ENCODE data around the gene PCDHB16.
"Not testable (repeated sequence)": the region's sequence is repeated elsewhere in the genome, so short reads cannot be mapped to it uniquely, and the experiment has no call there.

The PCDHB16 gene

DNA sequence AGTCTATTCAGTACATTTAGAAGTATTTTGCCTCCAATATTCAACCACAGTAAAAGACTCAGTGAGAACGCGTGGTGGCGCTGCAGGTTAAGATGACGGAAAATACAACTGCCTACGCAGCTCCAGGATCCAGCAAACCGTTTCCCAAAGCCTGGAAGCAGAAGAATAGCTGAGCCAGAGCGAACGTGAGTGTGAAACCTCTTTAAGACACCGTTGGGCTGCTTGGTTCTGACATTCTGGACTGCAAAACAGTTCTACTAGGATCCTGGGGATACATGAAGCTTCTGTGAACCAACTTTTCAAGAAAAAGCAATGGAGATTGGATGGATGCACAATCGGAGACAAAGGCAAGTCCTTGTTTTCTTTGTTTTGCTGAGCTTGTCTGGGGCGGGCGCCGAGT, at the start of gene PCDHB16:
Gene PCDHB16, plus strand, starts transcription at position 140 of the 400 bp plus-strand sequence. Its CDS starts 173 bp downstream, at position 313.
- no peak for DNase-seq

DNA sequence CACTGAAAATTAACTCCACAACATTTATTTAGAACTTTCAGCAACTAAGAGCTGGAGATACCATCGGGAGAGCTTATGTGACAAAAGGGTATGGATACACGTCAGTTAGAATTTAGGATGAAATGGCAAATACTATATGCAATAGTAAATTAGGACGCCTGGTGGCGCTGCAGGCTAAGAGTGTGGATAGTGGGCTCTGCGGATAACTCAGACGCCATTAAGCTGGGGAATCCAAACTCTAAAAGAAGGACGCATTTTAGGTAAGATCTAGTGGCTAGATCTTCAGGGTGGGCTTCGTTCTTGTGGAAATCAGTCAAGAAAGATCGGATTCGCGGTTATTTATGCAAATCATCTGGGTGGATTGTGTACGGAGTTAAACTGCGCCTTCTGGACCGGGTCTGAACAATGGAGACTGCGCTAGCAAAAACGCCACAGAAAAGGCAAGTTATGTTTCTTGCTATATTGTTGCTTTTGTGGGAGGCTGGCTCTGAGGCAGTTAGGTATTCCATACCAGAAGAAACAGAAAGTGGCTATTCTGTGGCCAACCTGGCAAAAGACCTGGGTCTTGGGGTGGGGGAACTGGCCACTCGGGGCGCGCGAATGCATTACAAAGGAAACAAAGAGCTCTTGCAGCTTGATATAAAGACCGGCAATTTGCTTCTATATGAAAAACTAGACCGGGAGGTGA, 47.0 kb upstream of the PCDHB16 start, which contains the start of gene PCDHB5:
Gene PCDHB5, plus strand, starts transcription at position 177 of the 688 bp plus-strand sequence. Its CDS starts 229 bp downstream, at position 406.
- DNase-seq: no peak

DNA sequence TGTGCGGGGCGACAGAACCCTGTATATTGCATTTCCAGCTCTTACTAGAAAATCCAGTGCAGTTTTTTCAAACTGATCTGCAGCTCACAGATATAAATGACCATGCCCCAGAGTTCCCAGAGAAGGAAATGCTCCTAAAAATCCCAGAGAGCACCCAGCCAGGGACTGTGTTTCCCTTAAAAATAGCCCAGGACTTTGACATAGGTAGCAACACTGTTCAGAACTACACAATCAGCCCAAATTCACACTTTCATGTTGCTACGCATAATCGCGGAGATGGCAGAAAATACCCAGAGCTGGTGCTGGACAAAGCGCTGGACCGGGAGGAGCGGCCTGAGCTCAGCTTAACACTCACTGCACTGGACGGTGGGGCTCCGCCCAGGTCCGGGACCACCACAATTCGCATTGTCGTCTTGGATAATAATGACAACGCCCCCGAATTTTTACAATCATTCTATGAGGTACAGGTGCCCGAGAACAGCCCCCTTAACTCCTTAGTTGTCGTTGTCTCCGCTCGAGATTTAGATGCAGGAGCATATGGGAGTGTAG, 46.4 kb upstream of the PCDHB16 start:
- no peak for DNase-seq

DNA sequence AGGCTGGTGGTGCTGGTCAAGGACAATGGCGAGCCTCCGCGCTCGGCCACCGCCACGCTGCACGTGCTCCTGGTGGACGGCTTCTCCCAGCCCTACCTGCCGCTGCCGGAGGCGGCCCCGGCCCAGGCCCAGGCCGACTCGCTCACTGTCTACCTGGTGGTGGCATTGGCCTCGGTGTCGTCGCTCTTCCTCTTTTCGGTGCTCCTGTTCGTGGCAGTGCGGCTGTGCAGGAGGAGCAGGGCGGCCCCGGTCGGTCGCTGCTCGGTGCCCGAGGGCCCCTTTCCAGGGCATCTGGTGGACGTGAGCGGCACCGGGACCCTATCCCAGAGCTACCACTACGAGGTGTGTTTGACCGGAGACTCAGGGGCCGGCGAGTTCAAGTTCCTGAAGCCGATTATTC, 44.8 kb upstream of the PCDHB16 start:
- not testable (repeated sequence) for DNase-seq

DNA sequence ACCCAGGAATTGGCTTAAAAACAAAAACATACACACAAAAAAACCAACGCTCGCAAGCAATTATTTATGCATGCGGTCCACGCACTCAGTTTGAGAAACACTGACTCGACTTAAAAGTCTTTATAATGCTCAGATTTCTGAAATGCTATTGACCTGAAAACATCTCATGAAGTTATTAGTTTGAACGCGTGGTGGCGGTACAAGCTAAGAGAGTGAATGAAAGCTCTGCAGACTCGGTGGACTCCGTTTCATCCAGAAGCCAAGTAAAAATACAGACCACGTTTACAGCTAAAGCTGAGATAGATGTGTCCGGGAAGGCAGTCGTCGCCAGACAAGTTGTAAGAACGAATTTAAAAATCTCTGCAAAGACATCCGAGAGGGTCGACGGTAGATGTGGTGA, 32.4 kb upstream of the PCDHB16 start, which contains the start of gene PCDHB6:
Gene PCDHB6, plus strand, starts transcription at position 246 of the 400 bp plus-strand sequence. CDS start 201 bp downstream, outside the sequence.
- no peak for DNase-seq

DNA sequence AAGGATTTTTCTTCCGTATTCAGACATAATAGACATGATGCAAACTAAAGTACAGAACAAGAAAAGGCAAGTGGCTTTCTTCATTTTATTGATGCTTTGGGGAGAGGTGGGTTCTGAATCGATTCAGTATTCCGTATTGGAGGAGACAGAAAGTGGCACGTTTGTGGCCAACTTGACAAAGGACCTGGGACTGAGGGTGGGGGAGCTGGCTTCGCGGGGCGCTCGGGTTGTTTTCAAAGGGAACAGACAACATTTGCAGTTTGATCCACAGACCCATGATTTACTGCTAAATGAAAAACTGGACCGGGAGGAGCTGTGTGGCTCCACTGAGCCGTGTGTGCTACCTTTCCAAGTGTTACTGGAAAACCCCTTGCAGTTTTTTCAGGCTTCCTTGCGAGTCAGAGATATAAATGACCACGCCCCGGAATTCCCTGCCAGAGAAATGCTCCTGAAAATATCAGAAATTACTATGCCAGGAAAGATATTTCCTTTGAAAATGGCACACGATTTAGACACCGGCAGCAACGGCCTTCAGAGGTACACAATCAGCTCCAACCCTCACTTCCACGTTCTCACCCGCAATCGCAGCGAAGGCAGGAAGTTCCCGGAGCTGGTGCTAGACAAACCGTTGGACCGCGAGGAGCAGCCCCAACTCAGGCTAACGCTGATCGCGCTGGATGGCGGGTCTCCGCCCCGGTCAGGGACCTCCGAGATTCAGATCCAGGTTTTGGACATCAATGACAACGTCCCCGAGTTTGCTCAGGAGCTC, 31.8 kb upstream of the PCDHB16 start:
- no peak for DNase-seq

DNA sequence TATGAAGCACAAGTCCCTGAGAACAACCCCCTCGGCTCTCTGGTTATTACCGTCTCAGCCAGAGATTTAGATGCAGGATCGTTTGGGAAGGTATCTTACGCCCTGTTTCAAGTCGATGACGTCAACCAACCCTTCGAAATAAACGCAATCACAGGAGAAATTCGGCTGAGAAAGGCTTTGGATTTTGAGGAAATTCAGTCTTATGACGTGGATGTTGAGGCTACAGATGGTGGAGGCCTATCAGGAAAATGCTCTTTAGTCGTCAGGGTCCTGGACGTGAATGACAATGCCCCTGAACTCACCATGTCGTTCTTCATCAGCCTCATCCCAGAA, 31.2 kb upstream of the PCDHB16 start:
- no peak for DNase-seq

DNA sequence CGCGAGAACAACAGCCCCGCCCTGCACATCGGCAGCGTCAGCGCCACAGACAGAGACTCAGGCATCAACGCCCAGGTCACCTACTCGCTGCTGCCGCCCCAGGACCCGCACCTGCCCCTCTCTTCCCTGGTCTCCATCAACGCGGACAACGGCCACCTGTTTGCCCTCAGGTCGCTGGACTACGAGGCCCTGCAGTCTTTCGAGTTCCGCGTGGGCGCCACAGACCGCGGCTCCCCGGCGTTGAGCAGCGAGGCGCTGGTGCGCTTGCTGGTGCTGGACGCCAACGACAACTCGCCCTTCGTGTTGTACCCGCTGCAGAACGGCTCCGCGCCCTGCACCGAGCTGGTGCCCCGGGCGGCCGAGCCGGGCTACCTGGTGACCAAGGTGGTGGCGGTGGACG, 30.6 kb upstream of the PCDHB16 start:
- DNase-seq: not testable (repeated sequence)

DNA sequence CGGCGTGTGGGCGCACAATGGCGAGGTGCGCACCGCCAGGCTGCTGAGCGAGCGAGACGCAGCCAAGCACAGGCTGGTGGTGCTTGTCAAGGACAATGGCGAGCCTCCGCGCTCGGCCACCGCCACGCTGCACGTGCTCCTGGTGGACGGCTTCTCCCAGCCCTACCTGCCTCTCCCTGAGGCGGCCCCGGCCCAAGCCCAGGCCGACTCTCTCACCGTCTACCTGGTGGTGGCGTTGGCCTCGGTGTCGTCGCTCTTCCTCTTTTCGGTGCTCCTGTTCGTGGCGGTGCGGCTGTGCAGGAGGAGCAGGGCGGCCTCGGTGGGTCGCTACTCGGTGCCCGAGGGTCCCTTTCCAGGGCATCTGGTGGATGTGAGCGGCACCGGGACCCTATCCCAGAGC, 30.1 kb upstream of the PCDHB16 start:
- not testable (repeated sequence) for DNase-seq

DNA sequence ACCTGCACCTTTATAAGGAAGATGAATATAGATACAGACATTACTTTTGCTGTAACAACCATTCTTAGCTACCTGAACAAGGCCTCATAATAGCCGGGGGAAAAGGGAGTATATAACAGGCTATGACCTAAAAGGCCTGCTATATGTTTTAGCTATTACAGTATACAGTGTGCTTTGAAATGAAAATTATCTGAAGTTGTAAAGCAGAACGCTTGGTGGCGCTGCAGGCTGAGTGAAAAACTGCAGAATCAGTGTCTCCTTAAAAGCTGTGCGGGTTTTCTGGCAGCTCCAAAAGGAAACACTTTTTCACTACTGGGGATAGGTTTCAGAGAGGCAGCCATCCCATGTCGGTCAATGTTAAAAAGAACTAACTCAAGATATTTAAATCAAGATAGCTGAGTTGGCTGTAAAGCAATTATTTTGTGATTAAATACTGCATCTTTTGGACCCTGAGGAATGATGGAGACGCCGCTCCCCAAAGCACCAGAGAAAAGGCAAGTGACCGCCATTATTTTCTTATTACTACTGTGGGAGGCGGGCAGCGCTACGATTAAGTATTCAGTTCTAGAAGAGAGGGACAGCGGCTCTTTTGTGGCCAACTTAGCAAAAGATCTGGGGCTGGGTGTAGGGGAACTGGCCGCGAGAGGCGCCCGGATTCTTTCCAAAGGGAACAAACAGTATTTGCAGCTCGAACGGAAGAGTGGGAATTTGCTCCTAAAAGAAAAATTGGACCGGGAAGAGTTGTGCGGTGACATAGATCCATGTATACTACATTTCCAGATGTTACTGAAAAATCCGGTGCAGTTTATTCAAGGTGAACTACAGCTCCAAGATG, 26.4 kb upstream of the PCDHB16 start:
- no peak for DNase-seq

DNA sequence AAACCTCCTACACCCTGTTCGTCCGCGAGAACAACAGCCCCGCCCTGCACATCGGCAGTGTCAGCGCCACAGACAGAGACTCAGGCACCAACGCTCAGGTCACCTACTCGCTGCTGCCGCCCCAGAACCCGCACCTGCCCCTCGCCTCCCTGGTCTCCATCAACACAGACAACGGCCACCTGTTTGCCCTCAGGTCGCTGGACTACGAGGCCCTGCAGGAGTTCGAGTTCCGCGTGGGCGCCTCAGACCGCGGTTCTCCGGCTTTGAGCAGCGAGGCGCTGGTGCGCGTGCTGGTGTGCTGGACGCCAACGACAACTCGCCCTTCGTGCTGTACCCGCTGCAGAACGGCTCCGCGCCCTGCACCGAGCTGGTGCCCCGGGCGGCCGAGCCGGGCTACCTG, 24.8 kb upstream of the PCDHB16 start:
- DNase-seq: not testable (repeated sequence)

DNA sequence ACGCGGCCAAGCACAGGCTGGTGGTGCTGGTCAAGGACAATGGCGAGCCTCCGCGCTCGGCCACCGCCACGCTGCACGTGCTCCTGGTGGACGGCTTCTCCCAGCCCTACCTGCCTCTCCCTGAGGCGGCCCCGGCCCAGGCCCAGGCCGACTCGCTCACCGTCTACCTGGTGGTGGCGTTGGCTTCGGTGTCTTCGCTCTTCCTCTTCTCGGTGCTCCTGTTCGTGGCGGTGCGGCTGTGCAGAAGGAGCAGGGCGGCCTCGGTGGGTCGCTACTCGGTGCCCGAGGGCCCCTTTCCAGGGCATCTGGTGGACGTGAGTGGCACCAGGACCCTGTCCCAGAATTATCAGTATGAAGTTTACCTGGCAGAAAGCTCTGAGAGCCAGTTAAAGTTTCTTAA, 24.3 kb upstream of the PCDHB16 start:
- DNase-seq: not testable (repeated sequence)

DNA sequence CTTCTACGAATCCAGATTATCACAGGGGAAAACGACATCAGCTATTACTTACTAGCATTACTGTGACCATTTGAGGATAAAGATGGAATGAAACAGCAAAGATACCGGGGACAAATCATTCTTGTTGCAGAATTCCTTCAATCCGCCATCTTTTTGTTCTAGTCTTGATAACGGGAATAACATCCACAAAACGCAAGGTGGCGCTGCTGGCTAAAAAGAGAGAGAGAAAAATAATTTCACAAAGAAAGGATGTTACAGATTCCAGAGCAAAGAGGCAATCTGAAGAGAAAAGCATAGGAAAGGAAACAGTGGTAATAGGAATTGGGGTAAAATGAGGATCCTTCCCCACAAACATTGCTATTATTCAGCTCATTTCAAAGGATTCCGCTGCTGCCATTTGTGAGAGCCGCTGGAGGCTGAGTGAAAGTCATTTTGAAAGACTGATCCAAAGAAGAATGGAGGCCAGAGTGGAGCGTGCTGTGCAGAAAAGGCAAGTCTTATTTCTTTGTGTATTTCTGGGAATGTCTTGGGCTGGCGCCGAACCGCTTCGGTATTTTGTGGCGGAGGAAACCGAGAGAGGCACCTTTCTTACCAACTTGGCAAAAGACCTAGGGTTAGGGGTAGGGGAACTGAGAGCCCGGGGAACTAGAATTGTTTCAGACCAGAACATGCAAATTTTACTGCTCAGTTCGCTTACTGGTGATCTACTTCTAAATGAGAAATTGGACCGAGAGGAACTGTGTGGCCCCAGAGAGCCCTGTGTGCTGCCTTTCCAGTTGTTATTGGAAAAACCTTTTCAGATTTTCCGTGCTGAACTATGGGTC, 9.6 kb upstream of the PCDHB16 start, which contains the start of gene PCDHB7:
Gene PCDHB7, plus strand, starts transcription at position 264 of the 824 bp plus-strand sequence. Its CDS starts 192 bp downstream, at position 456.
- DNase-seq: no peak

DNA sequence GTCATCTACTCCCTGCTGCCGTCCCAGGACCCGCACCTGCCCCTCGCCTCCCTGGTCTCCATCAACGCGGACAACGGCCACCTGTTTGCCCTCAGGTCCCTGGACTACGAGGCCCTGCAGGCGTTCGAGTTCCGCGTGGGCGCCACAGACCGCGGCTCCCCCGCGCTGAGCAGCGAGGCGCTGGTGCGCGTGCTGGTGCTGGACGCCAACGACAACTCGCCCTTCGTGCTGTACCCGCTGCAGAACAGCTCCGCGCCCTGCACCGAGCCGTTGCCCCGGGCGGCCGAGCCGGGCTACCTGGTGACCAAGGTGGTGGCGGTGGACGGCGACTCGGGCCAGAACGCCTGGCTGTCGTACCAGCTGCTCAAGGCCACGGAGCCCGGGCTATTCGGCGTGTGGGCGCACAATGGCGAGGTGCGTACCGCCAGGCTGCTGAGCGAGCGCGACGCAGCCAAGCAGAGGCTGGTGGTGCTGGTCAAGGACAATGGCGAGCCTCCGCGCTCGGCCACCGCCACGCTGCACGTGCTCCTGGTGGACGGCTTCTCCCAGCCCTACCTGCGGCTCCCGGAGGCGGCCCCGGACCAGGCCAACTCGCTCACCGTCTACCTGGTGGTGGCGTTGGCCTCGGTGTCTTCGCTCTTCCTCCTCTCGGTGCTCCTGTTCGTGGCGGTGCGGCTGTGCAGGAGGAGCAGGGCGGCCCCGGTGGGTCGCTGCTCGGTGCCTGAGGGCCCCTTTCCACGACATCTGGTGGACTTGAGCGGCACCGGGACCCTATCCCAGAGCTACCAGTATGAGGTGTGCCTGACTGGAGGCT, 7.7 kb upstream of the PCDHB16 start:
- DNase-seq: not testable (repeated sequence)

DNA sequence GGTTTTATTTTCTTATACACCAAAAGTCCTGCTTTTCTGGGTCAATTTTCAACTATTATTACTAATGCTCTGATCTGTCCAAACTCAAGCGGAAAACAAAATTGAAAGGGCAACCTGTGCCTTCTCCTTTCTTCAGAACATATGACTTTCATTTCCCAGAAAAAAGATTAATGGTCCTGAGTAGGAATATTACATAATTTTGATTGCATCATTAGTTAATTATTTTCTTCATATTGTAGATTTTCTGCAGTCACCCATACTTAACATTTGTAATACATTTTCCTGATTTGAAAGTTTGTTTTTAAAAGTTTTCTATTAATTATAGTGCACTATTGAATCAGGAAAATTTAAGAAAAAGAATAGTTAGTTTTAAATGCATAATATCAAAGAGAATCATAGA, 6.3 kb upstream of the PCDHB16 start:
- DNase-seq: no peak

DNA sequence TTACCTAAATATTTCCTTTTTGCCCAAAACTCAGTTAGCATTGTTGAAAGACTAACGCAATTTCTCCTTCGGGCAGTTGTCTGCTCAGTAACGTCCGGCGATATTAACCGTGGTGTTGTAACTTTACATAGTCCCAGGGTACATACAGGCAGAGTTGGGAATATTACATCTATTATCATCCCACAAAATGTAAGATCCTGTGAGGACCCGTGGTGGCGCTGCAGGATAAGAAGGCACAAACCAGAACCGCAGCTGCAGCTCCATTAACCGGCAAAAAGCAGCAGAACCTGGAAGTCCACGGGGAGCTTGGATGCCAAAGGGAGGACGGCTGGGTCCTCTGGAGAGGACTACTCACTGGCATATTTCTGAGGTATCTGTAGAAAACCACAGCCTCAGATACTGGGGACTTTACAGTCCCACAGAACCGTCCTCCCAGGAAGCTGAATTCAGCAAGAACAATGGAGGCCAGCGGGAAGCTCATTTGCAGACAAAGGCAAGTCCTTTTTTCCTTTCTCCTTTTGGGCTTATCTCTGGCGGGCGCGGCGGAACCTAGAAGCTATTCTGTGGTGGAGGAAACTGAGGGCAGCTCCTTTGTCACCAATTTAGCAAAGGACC, 4.5 kb upstream of the PCDHB16 start, which contains the start of gene PCDHB8:
Gene PCDHB8, plus strand, starts transcription at position 214 of the 615 bp plus-strand sequence. Its CDS starts 245 bp downstream, at position 459.
- DNase-seq: not testable (repeated sequence)

DNA sequence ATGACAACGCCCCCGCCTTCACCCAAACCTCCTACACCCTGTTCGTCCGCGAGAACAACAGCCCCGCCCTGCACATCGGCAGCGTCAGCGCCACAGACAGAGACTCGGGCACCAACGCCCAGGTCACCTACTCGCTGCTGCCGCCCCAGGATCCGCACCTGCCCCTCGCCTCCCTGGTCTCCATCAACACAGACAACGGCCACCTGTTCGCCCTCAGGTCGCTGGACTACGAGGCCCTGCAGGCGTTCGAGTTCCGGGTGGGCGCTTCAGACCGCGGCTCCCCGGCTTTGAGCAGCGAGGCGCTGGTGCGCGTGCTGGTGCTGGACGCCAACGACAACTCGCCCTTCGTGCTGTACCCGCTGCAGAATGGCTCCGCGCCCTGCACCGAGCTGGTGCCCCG, 2.8 kb upstream of the PCDHB16 start:
- DNase-seq: not testable (repeated sequence)

DNA sequence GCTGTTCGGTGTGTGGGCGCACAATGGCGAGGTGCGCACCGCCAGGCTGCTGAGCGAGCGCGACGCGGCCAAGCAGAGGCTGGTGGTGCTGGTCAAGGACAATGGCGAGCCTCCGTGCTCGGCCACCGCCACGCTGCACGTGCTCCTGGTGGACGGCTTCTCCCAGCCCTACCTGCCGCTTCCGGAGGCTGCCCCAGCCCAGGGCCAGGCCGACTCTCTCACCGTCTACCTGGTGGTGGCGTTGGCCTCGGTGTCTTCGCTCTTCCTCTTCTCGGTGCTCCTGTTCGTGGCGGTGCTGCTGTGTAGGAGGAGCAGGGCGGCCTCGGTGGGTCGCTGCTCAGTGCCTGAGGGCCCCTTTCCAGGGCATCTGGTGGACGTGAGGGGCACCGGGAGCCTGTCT, 2.3 kb upstream of the PCDHB16 start:
- DNase-seq: not testable (repeated sequence)

DNA sequence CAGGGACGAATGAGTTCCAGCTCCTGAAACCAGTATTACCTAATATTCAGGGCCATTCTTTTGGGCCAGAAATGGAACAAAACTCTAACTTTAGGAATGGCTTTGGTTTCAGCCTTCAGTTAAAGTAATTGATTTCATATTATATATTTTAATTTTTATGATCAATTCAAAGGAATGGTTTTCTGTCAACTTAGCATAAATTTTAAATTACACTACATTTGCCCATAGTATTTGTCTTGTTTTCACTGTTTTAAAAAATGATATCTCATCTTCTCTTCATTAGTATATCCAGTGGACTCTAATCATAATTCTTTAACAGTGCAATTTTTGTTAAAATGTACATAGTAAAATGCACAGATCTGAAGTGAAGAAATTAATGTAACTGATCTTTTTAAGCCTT, 1.9 kb upstream of the PCDHB16 start:
- no peak for DNase-seq
